Putamen (tissue), 1 donor: Measurements from ENCODE around the gene UMODL1.

Experiments used
- DNase-seq: peaks from one replicate; pipeline ENCODE4 v3.0.0-alpha.2; 2016; ENCODE audit warnings: low spot score

The UMODL1 gene

DNA sequence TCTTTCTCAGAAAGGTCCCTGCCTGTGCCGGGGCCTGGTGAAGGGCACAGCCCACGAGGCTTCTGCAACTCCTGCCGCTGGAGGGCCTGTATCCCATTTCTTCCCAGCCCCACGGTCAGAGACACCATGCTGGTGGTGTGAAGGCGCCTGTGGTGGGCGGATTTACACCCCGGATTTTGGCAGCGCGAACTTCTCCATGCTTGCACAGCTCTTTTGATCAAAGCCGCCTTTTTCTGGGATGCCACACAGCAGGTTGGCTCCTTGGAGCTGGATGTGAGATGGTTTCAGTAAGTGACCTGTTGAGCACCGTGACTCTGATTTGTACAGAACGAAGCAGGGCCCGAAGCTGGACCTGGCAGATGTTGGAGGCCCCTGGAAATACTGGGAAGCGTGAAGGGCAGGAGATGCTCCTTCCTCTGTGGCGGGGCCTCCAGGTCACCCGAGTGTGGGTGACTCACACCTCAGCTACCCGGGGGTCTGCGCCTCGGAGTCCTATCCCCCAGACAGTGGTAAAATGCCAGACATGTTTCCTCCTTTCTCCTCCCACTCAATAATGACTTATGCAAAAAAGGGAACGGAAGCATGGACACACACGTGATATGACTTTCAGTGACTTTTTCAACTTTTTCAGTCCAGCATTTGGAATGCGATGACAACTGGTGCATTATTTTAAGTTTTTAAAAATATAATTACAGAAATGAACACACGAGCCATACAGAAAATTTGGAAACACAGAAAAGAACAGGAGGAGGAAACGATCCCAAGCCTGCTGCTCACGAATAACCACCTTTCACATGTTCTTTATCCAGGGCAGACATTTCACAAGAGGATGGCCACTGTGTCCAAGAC, 9.0 kb downstream of the UMODL1 start:
- DNase-seq: no peak

DNA sequence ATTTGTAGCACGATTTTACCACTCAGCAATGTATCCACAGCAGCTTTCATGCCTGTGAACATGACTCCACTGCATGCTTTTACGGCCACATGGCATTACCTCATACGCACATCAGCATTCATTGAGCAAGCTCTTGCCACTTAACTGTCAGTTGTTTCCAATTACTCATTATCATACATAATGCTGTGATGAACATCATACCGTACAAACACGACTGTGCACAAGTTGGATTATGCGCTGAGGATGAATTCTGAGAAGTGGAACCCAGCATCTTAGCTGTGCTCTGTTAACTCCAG, 9.6 kb downstream of the UMODL1 start:
- DNase-seq: no peak

DNA sequence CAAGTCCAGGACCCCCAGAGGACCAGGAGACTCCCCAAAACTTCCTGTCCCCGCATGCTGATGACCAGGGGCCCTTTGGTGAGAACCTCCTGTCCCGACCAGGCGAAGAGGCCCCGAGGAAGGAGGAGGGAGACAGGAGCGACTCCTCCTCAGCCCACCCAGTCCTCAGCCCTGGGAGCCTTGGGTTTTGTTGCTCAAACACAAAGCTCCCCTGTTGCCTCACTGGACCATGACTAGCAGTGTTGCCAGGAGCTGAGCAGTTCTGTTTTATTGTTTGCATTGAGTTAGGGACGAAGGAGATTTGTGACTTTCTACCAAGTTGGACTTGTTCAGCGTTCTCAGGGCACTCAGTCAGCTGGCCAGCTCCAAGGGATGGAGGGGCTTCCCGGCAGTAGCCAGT, 10.0 kb downstream of the UMODL1 start:
- DNase-seq: no peak

DNA sequence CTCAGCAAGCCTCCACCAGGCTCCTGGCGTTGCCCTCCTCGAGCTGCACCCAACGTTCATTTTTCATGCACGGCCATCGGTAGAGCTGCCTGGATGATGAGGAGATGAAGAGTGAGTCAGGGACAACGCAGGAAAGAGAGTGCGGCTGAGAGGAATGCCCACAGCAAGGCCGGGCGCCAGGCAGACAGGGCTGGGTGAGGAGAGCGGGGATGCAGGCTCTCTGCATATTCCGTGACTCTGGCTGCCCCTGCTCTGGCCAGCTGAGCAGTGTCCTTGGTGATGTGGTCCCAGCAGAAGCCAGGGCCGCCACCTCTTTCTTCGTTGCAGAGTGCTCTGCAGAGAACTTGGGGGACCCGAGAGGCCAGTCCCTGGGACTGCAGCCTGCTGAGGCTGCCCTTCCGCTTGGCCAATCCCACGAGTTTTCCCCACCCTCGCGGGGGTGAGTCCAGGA, 10.8 kb downstream of the UMODL1 start:
- DNase-seq: no peak

DNA sequence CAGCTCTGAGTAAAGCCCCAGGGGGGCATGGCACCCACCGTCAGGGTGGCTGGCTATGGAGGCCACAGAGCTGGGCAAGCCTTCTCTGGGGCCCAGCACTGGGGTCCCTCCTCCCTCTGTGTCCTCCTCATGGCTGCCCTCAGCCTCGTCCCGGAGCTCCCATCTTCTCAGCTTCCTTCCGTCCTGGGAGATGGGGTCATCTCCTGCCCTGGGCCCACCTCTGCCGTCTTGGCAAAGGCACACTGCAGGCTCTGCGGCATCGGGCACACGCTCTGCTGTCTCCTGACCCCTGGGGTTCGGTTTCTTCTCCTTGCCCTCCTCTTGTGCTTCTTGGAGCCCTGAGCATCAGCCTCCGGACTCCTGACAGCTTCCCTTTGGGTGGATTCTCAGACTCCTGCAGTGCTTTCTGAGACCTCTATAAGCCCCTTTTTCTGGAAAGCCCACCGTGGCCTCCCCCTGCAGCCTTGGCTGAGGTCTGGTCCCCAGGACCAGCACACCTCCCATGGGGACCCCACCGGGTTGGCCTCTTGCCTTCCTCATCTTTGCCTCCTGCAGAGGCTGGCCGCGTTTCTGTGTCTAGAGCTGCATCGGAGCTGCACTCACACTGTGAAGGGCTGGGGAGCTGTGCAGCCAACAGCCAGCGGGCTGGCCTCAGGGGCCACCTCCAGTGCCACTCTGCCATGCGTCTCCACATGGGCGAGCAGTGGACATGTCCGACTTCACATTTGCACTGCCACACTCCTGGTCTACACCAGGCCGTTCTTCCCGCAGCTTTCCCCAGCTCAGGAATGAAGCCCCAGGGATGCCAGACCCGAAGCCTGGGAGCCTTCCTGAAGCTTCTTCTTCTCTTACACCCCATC, 11.6 kb downstream of the UMODL1 start:
- no peak for DNase-seq

DNA sequence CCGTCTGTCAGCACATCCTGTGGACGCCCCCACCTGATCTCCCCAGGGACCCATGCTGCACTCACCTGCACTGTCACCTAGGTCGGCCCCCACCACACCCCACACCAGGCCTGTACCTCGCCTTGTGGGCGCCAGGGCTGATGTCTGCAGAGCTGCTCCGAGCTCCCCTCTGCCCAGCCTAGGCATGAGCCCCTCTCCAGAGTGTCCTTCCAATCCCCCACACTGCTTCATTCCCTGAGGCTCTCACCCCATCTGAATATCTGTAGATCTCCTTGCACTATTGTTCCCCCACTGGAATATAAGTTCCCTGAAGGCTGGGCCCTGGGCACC, 12.2 kb downstream of the UMODL1 start:
- DNase-seq: no peak

DNA sequence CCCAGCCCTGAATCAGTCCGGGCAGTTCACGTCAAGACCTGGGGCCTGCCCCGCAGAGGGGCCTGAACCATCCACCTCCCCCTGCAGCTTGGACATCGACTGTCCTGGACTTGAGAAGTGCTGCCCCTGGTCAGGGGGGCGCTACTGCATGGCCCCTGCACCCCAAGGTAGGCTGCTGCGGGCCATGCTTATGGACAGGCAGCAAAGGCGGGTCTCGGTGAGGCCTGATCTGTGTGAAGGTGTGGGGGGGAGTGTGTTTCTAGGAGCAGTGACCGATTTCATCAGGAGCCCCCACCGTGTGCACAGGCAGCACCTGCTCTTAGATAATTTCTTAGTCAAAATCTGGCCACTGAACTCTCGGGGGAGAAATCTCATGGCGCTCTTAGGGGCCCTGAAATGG, 13.0 kb downstream of the UMODL1 start:
- DNase-seq: no peak

DNA sequence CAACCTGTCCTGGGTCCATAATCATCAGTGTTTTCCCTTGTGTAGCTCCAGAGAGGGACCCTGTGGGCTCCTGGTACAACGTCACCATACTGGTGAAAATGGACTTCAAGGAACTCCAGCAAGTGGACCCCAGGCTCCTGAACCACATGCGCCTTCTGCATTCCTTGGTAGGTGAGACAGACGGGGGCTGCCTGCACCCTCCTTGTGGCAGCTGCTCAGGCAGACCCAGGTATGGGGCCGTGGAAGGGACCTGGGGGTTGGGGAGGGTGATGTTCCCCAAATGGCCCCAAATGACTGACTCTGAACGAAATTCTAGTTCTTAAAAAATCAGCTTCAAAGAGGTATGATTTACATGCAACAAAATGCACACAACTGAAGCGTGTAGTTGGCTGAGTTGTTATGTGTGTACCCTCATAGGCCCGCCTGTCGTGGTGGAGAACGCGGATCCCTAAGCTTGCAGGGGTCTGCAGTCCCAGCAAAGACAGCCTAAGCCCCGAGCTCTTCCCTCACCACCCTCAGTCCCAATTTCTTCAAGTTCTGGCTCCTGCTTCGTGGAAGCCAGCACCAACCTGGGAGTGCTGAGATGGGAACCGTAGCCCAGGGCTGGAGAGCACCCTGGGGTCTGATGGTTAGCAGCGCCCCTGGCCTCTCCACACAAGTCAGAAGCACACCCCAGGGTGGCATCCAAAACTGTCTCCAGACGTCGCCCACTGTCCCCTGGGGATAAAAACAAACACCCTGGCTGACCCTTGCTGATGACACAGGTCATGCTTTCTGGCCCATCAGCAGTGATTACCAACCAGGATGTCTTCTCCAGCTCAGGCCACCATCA, 14.3 kb downstream of the UMODL1 start:
- DNase-seq: no peak

DNA sequence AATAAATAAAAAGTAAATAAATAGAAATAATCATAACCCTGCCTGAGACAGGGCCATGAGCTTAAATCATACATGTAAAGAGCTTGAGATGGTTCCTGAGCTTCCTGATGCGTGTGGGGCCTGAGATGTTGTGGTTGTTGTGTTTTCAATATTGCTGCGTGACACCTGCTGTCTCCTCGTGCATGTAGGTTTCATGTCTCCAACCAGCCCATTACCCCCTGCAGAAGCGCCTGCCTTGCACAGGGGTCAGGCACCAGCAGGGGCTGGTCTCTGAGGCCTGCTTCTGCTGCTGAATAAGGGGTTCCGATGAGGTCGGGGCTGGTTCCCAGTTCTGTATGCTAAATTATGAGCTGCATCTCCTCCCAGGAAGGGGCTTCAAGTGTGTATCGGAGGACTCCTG, 15.9 kb downstream of the UMODL1 start:
- DNase-seq: no peak

DNA sequence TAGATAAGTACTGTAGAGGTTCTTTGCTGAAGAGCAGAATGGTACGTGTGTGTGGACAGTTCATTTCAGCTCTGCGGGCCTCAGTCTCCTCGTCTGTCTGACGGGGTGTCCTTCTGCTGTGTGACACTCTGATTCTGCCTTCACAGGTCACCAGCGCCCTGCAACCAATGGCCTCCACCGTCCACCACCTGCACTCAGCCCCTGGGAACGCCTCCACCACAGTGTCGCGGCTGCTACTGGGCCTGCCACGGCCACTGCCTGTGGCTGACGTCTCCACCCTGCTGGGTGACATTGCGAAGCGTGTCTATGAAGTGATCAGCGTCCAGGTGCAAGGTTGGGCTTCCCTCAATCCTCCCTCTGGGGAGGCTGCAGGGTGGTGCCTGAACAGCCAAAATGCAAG, 17.0 kb downstream of the UMODL1 start:
- DNase-seq: no peak

DNA sequence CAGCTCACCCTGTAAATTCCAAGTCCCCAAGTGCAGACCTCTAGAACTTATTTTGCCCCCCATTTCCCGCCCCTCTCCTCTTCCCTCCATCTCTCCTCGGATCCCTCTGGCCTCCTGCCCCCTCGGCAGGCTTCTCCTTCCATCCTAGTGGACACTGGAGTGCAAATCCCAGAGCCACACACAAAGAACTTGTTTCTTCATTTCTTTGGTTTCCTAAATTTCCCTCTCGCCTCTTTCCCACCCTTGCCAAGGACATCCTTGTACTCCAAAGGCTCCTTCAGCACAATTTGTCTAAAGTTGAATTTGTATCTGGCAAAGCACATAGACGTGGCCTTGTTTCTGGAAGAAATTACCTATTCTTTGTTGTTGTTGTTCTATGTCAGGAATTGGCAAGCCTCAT, 17.5 kb downstream of the UMODL1 start:
- DNase-seq: no peak

DNA sequence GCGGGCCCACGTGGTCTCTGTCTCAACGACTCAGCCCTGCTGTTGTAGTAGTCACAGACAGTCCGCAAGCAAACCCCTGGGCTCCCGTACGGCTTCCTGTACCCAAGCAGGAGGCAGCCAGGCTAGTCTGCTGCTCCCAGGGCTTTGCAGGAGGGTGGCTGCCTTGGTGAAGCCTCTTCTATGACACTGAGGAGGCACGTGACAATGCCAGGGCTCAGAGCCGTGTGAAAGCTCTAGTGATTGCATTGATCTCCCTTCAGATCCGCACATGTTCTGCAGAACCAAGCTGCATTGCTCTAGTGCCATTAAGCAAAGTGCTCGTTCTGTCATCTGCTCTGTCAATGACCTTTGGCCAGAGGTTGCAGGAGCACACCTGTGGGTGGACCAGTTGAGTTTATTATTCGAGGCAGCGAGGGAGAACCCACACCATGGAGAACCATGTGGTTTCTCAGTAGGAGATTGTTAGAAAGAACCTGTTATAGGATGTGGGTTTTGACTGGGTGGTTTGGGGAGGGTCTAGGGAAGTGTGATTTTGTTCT, 18.0 kb downstream of the UMODL1 start:
- DNase-seq: no peak

DNA sequence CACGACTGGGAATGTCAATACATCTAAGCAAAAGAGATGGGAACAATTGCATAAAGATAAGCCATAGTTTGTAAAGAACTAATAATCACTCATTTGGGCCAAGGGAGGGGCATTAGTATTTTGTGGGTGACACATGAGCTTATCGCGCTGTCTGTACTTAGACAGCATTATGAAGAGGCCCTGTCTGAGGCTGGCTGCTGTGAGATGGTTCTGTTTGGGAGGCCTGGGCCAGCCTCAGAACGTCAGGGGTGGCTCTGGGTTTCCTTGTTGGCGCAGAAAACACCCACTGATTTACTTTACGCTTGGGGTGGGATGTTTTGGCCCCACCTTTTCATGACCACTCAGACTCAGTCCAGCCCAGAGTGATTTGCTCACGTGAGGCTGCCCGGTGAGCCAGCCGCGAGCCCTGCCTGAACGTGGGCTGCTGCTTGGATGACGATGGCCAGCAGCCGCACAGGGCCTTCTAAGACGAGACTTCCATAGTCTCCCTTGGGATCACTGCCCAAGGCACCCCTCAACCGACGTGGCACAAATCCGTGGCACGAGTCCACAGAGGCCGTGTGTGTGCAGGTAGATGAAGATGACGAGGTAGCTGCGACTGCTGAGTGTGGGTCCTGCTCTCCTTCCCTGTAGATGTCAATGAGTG, 18.7 kb downstream of the UMODL1 start:
- no peak for DNase-seq

DNA sequence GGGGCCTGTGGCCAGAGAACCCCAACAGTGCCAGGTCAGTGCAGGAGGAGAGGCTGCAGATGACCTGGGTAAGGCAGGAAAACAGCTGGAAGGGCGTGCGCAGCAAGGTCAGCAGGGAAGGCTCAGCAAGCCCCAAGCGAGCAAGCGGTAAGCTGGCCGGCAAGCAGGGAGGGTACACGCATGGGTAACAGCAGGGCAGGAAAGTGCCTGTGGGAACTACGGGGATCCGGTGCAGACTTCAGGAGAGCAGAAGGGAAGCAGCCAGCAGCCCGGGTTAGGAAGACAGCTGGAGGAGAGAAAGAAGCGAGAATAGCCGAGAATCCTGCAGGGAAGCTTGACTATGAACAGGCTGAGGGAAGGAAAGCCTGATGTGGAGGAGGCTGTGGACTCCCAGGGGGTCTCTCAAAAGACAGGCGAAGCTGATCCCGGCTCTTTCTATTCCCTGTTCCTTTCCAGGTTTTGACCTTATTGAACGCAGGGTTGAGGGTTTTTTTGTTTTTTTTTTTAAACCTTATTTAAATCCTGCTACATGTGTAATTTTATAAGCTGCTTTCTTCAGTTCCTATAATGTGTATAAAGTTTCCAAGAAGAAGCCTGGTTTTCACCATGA, 20.9 kb downstream of the UMODL1 start:
- DNase-seq: no peak

DNA sequence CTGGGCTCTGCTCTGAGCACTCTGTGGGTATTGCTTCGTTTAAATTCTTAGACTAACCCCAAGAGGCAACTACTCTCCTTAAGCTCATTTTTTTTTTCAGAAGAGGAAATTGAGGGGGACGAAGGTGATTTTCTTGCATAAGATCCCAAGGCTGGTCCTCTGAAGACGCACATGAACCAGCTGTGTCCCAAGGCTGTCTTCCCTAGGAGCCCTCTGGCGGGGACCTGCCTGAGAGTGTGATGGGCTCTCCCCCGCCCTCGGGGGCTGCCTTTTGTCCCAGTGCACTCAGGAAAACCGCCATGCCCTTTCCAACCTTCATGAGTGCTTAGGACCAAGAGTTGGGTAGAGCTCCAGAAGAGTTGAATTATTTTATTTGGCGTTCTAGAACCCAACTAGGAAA, 21.7 kb downstream of the UMODL1 start:
- no peak for DNase-seq

DNA sequence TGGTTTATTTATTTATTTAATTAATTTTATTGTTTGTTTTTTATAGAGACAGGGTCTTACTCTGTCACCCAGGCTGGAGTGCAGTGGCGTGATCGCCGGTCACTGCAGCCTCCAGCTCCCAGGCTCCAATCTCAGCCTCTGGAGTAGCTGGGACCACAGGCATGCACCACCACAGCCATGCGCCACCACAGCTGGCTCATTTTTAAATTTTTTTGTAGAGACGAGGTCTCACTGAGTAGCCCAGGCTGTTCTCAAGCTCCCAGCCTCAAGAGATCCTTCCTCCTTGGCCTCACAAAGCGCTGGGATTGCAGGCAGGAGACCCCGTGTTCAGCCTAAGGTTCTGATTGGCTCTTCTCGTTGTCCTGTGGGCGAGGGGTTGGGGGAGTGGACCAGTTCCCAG, 22.1 kb downstream of the UMODL1 start:
- no peak for DNase-seq

DNA sequence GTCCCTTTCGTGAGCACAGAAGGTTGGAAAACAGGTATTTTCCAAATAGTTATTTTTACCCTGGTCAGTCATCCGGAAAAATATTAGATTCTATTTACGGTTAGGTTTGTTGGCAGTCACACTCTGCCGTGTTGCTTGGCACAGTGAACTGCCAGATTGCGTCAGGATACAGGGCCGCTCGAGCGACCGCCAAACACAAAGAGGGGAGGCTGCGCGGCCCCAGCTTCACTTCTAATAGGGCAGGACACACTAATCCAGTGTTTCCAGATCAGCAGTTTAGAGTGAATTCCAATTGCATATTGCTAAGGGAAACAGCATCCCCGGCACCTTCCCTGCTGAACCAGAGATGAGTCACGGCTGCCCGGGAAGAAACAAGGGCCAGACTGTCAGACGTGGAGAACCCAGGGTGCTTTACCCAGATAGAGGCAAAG, 22.9 kb downstream of the UMODL1 start:
- no peak for DNase-seq

DNA sequence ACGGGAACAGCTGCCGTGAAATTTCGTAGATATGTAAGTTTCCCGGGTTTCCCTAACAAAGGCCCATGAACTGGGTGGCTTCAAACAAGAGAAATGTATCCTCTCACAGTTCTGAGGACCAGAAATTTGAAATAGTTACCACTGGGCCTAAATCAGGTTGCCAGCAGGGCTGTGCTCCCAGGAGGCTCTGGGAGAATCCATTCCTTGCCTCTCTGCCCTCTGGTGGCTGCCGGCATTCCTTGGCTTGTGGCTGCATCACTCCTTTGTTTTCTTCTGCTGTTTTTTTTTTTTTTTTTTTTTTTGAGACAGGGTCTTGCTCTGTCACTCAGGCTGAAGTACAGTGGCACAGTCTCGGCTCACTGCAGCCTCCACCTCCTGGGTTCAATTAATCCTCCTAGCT, 23.7 kb downstream of the UMODL1 start:
- DNase-seq: no peak

DNA sequence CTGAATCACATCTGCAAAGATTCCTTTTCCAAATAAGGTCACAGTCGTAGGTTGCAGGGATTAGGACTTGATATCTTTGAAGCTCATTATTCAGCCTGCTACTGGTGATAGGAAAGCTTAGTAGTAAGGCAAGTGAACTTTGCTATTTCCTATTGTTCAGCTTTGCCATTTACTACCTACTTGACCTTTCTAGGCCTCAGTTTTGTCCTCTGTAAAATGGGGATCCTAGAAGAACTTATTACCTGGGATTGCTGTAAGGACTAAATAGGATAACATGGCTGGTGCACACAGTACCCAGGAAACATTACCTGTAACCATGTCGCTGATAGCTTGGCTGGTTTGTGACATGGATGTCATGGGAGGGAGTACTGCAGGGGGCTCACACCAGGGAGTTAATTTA, 24.5 kb downstream of the UMODL1 start:
- no peak for DNase-seq

DNA sequence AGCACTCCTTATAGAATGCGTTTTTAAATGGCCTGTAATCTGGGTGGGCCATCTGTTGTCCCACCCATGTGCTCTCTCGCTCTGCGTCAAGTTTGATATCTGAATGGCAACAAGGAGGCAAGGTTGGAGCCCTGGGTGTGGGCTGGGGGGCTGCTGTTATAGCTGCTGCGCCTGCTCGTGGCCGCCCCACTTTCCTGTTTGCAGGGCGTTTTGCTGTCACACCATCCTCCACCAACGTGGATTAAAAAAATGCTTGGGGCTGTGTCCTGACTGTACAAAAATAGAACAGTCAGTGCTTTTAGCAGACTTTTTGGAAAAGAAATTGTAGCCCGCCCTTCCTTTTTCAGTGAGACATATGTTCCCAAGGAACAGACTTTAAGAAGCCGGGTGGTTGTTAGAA, 25.4 kb downstream of the UMODL1 start:
- no peak for DNase-seq

DNA sequence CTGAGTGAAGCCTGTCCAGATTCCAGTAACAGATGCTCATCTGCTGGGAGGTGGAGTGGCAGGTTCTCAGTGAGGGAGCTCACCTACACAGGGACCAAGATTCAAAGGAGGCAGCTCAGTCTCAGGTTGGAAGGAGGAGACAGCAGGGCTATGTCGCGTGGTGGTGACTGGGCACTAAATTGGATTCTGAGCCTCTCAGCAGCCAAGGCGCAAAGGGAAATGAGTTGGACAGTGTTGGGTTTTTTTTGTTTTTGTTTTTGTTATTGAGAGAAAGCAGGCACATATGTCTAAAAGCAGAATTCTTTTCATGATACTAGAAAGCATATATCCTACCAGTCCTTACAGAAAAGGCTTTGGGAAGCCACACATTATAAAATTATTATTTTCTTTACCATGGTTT, 26.2 kb downstream of the UMODL1 start:
- DNase-seq: no peak
